SHP77 (cell line): ENCODE measurements around the gene TNRC6C.
"Not testable (repeated sequence)": the region's sequence is repeated elsewhere in the genome, so short reads cannot be mapped to it uniquely, and the experiment has no call there.

Experiments used
- DNase-seq, 2 experiments: peaks; one replicate each; lab custom pipeline; 2025; lab: John Stamatoyannopoulos, UW

Gene TNRC6C

GRCh38 chr17:77963441-77963840 lies 4.9 kb downstream of the TNRC6C start:
- DNase-seq, result peak; percentile 69

GRCh38 chr17:77965352-77965751 lies 6.8 kb downstream of the TNRC6C start:
- DNase-seq, result no peak

GRCh38 chr17:77966476-77966875 lies 8.0 kb downstream of the TNRC6C start:
- DNase-seq, result no peak

- DNase-seq, result no peak
These were observed 10.3 kb downstream of the TNRC6C start for GRCh38 chr17:77968788-77969187.

GRCh38 chr17:77972271-77972670 lies 13.8 kb downstream of the TNRC6C start:
- DNase-seq, result not testable (repeated sequence)

GRCh38 chr17:77973953-77974352 lies 15.4 kb downstream of the TNRC6C start:
- no peak for DNase-seq

- no peak for DNase-seq
These were observed 15.9 kb downstream of the TNRC6C start for GRCh38 chr17:77974396-77974795.

GRCh38 chr17:77982430-77982829 lies 23.9 kb downstream of the TNRC6C start:
- DNase-seq, result not testable (repeated sequence)

- no peak for DNase-seq
These were observed 31.8 kb downstream of the TNRC6C start for GRCh38 chr17:77990301-77990700.

GRCh38 chr17:77993735-77994134 lies 35.2 kb downstream of the TNRC6C start:
- not testable (repeated sequence) for DNase-seq

- no peak for DNase-seq
These were observed 36.8 kb downstream of the TNRC6C start for GRCh38 chr17:77995146-77995852.

GRCh38 chr17:77996256-77996655 lies 37.8 kb downstream of the TNRC6C start:
- DNase-seq, result no peak

GRCh38 chr17:77999413-78000173 lies 41.1 kb downstream of the TNRC6C start:
- no peak for DNase-seq

- no peak for DNase-seq
These were observed 41.8 kb downstream of the TNRC6C start for GRCh38 chr17:78000341-78000740.

GRCh38 chr17:78001182-78001581 lies 42.7 kb downstream of the TNRC6C start:
- no peak for DNase-seq

- no peak for DNase-seq
These were observed 43.1 kb downstream of the TNRC6C start for GRCh38 chr17:78001612-78002011.

GRCh38 chr17:78002166-78002565 lies 43.7 kb downstream of the TNRC6C start:
- no peak for DNase-seq

- no peak for DNase-seq
These were observed 47.1 kb downstream of the TNRC6C start for GRCh38 chr17:78005452-78006171.

- no peak for DNase-seq
These were observed 47.8 kb downstream of the TNRC6C start for GRCh38 chr17:78006338-78006737.

- no peak for DNase-seq
These were observed 49.1 kb downstream of the TNRC6C start for GRCh38 chr17:78007647-78008046.

GRCh38 chr17:78010759-78011158 lies 52.3 kb downstream of the TNRC6C start:
- DNase-seq, result no peak

GRCh38 chr17:78012428-78012827 lies 53.9 kb downstream of the TNRC6C start:
- no peak for DNase-seq
